Sciatic nerve (tissue), 2 donors: ENCODE measurements around the gene MBLAC1. TPM values are rescaled to one million over a fixed set of nuclear protein-coding genes. Genes with fewer than 3 reads are reported as not detected.
"Not testable (repeated sequence)": the region's sequence is repeated elsewhere in the genome, so short reads cannot be mapped to it uniquely, and the experiment has no call there.

ENCODE experiments used
- ATAC-seq: fragments of 200-7000 bp; cut with Tn5 transposase; one replicate; pipeline ENCODE4 v1.9.1; 2020; ENCODE audit warnings: mild to moderate bottlenecking, moderate library complexity
- DNase-seq: peaks from one replicate; pipeline ENCODE4 v3.0.0-alpha.2; 2020; ENCODE audit warnings: low spot score
- intact Hi-C: fragments of 100-400 bp; cut with DNase I; formaldehyde crosslinking; loops from one replicate; pipeline ENCODE4 v1.14.2; 2022
- total RNA-seq: library from RNA; stranded (reverse); fragmentation: NEBNext Ultra II Directional; extraction: Animal tissue kit (Norgen Biotek cat#: 25700); gene quantifications from one replicate; pipeline ENCODE4 v1.2.1, GENCODE V29; 2021
- donor health status: DM: no; HTN: no; CAD: no.
- donor health status: DM: no; HTN: no; CAD: no.

Gene MBLAC1
- total RNA-seq, 1 donor from 2014 or later: 2.5 TPM

GRCh38 chr7:100119072-100119969 lies 7.4 kb upstream of the MBLAC1 start, which contains the start of the genes CNPY4 and TAF6:
Gene CNPY4, plus strand, starts transcription at chr7:100119634. Its CDS starts 111 bp downstream, at chr7:100119745.
Gene TAF6, minus strand, starts transcription at chr7:100119358. Its CDS starts 5,149 bp downstream, at chr7:100114209.
- ATAC-seq (peak; percentile 96), DNase-seq (peak; percentile 98)
- intact Hi-C loops: no loop called here

- ATAC-seq (peak; percentile 86), DNase-seq (peak; percentile 79)
- intact Hi-C loops: no loop called here
Measured at GRCh38 chr7:100119970-100120732, 6.6 kb upstream of the MBLAC1 start.

GRCh38 chr7:100120733-100121036 lies 6.1 kb upstream of the MBLAC1 start:
- ATAC-seq (no peak), DNase-seq (no peak)
- intact Hi-C loops: no loop called here

- ATAC-seq (no peak), DNase-seq (no peak)
- intact Hi-C loops: no loop called here
Measured at GRCh38 chr7:100122067-100122466, 4.7 kb upstream of the MBLAC1 start.

GRCh38 chr7:100122568-100122967 lies 4.2 kb upstream of the MBLAC1 start:
- ATAC-seq (no peak), DNase-seq (no peak)
- intact Hi-C loops: no loop called here

- intact Hi-C loops: no loop called here
- DNase-seq (no peak), ATAC-seq (no peak)
Measured at GRCh38 chr7:100124301-100125230, 2.2 kb upstream of the MBLAC1 start.

- no peak for DNase-seq
- ATAC-seq: peak; percentile 49
- intact Hi-C loops: no loop called here
Measured at GRCh38 chr7:100126239-100126930, 382 bp upstream of the MBLAC1 start.

GRCh38 chr7:100127866-100128636 lies 1.3 kb downstream of the MBLAC1 start:
- DNase-seq: no peak
- no peak for ATAC-seq
- intact Hi-C loops: no loop called here

- intact Hi-C loops: no loop called here
- DNase-seq (no peak), ATAC-seq (no peak)
Measured at GRCh38 chr7:100128637-100128963, 1.8 kb downstream of the MBLAC1 start.

GRCh38 chr7:100130220-100130607 lies 3.4 kb downstream of the MBLAC1 start:
- not testable (repeated sequence) for DNase-seq, ATAC-seq
- intact Hi-C loops: loop anchor here (10.0 kb wide), 1 partner anchor 75 kb away; no protein-coding TSS in a partner anchor

GRCh38 chr7:100130608-100131453 lies 4.1 kb downstream of the MBLAC1 start:
- ATAC-seq: no peak
- DNase-seq: peak; percentile 90
- intact Hi-C loops: loop anchor here (10.0 kb wide), 1 partner anchor 74 kb away; no protein-coding TSS in a partner anchor

- no peak for ATAC-seq
Measured at GRCh38 chr7:100132126-100132525, 5.4 kb downstream of the MBLAC1 start.

GRCh38 chr7:100132697-100133151 lies 6.0 kb downstream of the MBLAC1 start:
- DNase-seq (no peak), ATAC-seq (peak; percentile 80)
- intact Hi-C loops: loop anchor here (10.0 kb wide), 1 partner anchor 72 kb away; no protein-coding TSS in a partner anchor

More at GRCh38 chr7:100132126-100132525, 5.4 kb downstream of the MBLAC1 start:
- DNase-seq: no peak
- intact Hi-C loops: loop anchor here (10.0 kb wide), 1 partner anchor 73 kb away; no protein-coding TSS in a partner anchor

- intact Hi-C loops: loop anchor here (10.0 kb wide), 1 partner anchor 67 kb away; no protein-coding TSS in a partner anchor
- DNase-seq (no peak), ATAC-seq (no peak)
Measured at GRCh38 chr7:100137851-100138760, 11.3 kb downstream of the MBLAC1 start.

GRCh38 chr7:100141555-100141949 lies 14.8 kb downstream of the MBLAC1 start:
- ATAC-seq (no peak), DNase-seq (no peak)
- intact Hi-C loops: no loop called here
